AG09309 (cell line): Measurements from ENCODE around the gene FKRP.
"Not testable (repeated sequence)": the region's sequence is repeated elsewhere in the genome, so short reads cannot be mapped to it uniquely, and the experiment has no call there.

Experiments used
- DNase-seq: peaks from one replicate; pipeline ENCODE4 v3.0.0-alpha.2; 2010; ENCODE audit warnings: low read depth
- H3K4me3 ChIP-seq: 2 replicates; pipeline ENCODE4 v1.5.1; 2011; ENCODE audit warnings: mild to moderate bottlenecking, low read depth, low read length, moderate library complexity; ENCODE audit not compliant: control insufficient read depth
- TF ChIP-seq, protein P1 (sequence below): IDR thresholded peaks from 2 replicates; pipeline ENCODE4 v1.5.1; 2011; ENCODE audit warnings: mild to moderate bottlenecking, low read depth, low read length, inconsistent platforms; ENCODE audit not compliant: insufficient read depth, control insufficient read depth; ENCODE audit errors: missing control alignments

The FKRP gene

DNA sequence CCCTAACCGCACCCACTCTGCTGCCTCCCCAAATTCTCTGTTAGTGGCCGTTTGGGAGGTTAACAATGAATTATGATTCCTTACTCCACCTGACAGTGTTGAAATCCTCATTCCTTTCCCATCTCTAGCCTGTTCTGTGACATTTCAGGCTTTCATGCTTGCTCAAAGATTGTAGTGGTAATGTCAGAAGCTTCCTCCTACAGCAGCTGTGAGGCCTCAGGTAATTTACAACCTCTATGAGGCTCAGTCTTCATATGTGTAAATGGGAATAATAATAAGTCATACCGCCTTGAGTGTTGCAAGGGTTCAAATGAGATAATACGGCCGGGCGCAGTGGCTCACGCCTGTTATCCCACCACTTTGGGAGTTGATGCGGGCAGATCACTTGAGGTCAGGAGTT, 43.5 kb downstream of the FKRP start:
- DNase-seq, result no peak
- no peak overlapping the region for H3K4me3 ChIP-seq
- TF ChIP-seq, protein P1, sequence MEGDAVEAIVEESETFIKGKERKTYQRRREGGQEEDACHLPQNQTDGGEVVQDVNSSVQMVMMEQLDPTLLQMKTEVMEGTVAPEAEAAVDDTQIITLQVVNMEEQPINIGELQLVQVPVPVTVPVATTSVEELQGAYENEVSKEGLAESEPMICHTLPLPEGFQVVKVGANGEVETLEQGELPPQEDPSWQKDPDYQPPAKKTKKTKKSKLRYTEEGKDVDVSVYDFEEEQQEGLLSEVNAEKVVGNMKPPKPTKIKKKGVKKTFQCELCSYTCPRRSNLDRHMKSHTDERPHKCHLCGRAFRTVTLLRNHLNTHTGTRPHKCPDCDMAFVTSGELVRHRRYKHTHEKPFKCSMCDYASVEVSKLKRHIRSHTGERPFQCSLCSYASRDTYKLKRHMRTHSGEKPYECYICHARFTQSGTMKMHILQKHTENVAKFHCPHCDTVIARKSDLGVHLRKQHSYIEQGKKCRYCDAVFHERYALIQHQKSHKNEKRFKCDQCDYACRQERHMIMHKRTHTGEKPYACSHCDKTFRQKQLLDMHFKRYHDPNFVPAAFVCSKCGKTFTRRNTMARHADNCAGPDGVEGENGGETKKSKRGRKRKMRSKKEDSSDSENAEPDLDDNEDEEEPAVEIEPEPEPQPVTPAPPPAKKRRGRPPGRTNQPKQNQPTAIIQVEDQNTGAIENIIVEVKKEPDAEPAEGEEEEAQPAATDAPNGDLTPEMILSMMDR, result no peak

GRCh38 chr19:46791944-46792343, 46.1 kb downstream of the FKRP start:
- H3K4me3 ChIP-seq, result no peak overlapping the region
- TF ChIP-seq, protein P1, result no peak
- DNase-seq, result no peak

- no peak overlapping the region for H3K4me3 ChIP-seq
- DNase-seq, result no peak
Observed at GRCh38 chr19:46797881-46798280, 52.0 kb downstream of the FKRP start.

GRCh38 chr19:46798713-46799112, 52.9 kb downstream of the FKRP start:
- TF ChIP-seq, protein P1, result no peak
- no peak for DNase-seq
- H3K4me3 ChIP-seq, result no peak overlapping the region

More at GRCh38 chr19:46797881-46798280, 52.0 kb downstream of the FKRP start:
- TF ChIP-seq, protein P1, result no peak

DNA sequence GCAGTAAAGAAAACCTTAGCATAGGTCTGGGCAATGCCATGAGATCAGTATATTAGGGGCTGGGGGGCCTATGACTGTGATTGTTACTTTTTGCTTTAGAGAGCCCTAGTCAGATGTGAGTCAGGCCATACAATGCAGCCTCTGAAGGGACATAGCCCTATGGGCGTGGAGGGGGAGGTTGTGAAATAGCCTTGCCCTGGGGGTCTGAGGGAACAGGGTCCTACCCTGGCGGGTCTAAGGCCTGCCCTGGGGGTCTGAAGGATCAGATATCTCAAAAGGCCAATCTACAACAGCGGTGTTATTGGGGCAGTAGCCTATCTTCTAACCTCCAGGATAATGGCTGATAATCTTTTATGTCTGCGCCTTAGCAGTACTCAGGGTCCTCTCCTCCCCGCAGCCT, 56.3 kb downstream of the FKRP start:
- no peak overlapping the region for H3K4me3 ChIP-seq
- TF ChIP-seq, protein P1, result no peak
- no peak for DNase-seq

- H3K4me3 ChIP-seq, result no peak overlapping the region
- no peak for DNase-seq
- TF ChIP-seq, protein P1, result no peak
Observed at GRCh38 chr19:46803555-46803954, 57.7 kb downstream of the FKRP start.

DNA sequence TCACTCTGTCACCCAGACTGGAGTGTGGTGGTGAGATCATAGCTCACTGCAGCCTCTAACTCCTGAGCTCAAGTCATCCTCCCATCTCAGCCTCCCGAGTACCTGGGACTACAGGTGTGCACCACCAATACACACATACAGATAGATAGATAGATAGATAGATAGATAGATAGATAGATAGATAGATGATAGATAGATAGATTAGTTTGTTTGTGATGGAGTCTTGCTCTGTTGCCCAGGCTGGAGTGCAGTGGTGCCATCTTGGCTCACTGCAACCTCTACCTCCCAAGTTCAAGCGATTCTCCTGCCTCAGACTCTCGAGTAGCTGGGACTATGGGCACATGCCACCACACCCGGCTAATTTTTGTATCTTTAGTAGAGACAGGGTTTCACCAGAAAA, 58.6 kb downstream of the FKRP start:
- not testable (repeated sequence) for H3K4me3 ChIP-seq

More for the DNA sequence above, 58.6 kb downstream of the FKRP start:
- DNase-seq, result not testable (repeated sequence)
